Measurements from ENCODE around the gene GJC2.

DNA sequence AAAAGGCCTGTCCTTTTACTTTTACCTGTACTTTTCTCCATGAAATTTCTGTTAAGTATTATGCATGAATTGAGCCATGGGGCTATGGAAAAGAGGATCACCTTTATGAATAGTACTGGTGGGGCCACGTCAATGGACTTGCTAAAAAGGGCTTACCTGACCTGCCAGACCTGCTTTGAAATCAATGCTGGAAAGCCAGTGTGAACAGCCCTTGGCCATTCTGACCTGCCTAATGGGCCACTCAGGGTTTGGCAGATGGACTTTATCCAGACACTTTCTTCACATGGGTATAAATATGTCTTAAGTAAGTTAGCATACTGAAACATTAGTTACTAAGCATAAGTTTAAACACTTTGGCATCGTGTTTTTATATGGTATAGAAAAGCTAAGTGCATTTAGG is 18.0 kb upstream of the GJC2 start:
- TF ChIP-seq POLR2AphosphoS2 (IDR thresholded peaks at IDR 0.05; ENCODE audit: low read depth, low read length) (no peak), POLR2A (IDR thresholded peaks at IDR 0.05; ENCODE audit: low read depth, low read length) (no peak), SMC3 (IDR thresholded peaks at IDR 0.05; ENCODE audit: borderline replicate concordance, low read length) (no peak), MYC (IDR thresholded peaks at IDR 0.05; ENCODE audit: insufficient read depth, insufficient read length, insufficient replicate concordance, low read length, severe bottlenecking) (no peak), CBX3 (IDR thresholded peaks at IDR 0.05; ENCODE audit: borderline replicate concordance, low read depth) (no peak), JUND (IDR thresholded peaks at IDR 0.05; ENCODE audit: low read depth, low read length) (no peak), TCF12 (IDR thresholded peaks at IDR 0.05; ENCODE audit: low read depth, low read length) (no peak), SP1 (IDR thresholded peaks at IDR 0.05; ENCODE audit: low read depth, low read length) (no peak), TCF7 (IDR thresholded peaks at IDR 0.05; ENCODE audit: borderline replicate concordance) (no peak), SIN3A (IDR thresholded peaks at IDR 0.05; ENCODE audit: low read depth, low read length) (no peak), RFX5 (IDR thresholded peaks at IDR 0.05; ENCODE audit: low read depth, low read length) (no peak)
- TF ChIP-seq, protein P1, sequence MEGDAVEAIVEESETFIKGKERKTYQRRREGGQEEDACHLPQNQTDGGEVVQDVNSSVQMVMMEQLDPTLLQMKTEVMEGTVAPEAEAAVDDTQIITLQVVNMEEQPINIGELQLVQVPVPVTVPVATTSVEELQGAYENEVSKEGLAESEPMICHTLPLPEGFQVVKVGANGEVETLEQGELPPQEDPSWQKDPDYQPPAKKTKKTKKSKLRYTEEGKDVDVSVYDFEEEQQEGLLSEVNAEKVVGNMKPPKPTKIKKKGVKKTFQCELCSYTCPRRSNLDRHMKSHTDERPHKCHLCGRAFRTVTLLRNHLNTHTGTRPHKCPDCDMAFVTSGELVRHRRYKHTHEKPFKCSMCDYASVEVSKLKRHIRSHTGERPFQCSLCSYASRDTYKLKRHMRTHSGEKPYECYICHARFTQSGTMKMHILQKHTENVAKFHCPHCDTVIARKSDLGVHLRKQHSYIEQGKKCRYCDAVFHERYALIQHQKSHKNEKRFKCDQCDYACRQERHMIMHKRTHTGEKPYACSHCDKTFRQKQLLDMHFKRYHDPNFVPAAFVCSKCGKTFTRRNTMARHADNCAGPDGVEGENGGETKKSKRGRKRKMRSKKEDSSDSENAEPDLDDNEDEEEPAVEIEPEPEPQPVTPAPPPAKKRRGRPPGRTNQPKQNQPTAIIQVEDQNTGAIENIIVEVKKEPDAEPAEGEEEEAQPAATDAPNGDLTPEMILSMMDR (IDR thresholded peaks at IDR 0.05 in 2 of 3, conservative IDR thresholded peaks at IDR 0.05 in 1 of 3; ENCODE audit: control insufficient read depth in 2 of 3, extremely low read depth in 1 of 3, insufficient read depth in 1 of 3, low read depth in 3 of 3, low read length in 3 of 3): no peak
- TF ChIP-seq, protein P2, sequence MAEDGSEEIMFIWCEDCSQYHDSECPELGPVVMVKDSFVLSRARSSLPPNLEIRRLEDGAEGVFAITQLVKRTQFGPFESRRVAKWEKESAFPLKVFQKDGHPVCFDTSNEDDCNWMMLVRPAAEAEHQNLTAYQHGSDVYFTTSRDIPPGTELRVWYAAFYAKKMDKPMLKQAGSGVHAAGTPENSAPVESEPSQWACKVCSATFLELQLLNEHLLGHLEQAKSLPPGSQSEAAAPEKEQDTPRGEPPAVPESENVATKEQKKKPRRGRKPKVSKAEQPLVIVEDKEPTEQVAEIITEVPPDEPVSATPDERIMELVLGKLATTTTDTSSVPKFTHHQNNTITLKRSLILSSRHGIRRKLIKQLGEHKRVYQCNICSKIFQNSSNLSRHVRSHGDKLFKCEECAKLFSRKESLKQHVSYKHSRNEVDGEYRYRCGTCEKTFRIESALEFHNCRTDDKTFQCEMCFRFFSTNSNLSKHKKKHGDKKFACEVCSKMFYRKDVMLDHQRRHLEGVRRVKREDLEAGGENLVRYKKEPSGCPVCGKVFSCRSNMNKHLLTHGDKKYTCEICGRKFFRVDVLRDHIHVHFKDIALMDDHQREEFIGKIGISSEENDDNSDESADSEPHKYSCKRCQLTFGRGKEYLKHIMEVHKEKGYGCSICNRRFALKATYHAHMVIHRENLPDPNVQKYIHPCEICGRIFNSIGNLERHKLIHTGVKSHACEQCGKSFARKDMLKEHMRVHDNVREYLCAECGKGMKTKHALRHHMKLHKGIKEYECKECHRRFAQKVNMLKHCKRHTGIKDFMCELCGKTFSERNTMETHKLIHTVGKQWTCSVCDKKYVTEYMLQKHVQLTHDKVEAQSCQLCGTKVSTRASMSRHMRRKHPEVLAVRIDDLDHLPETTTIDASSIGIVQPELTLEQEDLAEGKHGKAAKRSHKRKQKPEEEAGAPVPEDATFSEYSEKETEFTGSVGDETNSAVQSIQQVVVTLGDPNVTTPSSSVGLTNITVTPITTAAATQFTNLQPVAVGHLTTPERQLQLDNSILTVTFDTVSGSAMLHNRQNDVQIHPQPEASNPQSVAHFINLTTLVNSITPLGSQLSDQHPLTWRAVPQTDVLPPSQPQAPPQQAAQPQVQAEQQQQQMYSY (CRISPR knock-in tag; IDR thresholded peaks at IDR 0.05): no peak
- TF ChIP-seq, protein P3, sequence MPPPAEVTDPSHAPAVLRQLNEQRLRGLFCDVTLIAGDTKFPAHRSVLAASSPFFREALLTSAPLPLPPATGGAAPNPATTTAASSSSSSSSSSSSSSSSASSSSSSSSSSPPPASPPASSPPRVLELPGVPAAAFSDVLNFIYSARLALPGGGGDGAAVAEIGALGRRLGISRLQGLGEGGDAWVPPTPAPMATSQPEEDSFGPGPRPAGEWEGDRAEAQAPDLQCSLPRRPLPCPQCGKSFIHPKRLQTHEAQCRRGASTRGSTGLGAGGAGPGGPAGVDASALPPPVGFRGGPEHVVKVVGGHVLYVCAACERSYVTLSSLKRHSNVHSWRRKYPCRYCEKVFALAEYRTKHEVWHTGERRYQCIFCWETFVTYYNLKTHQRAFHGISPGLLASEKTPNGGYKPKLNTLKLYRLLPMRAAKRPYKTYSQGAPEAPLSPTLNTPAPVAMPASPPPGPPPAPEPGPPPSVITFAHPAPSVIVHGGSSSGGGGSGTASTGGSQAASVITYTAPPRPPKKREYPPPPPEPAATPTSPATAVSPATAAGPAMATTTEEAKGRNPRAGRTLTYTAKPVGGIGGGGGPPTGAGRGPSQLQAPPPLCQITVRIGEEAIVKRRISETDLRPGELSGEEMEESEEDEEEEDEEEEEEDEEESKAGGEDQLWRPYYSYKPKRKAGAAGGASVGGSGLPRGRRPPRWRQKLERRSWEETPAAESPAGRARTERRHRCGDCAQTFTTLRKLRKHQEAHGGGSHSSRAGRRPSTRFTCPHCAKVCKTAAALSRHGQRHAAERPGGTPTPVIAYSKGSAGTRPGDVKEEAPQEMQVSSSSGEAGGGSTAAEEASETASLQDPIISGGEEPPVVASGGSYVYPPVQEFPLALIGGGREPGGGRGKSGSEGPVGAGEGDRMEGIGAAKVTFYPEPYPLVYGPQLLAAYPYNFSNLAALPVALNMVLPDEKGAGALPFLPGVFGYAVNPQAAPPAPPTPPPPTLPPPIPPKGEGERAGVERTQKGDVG (CRISPR knock-in tag; IDR thresholded peaks at IDR 0.05): no peak
